MG63 (cell line): ENCODE measurements around the gene SF3B6. TPM values are rescaled to one million over a fixed set of nuclear protein-coding genes. Genes with fewer than 3 reads are reported as not detected.
"Not testable (repeated sequence)": the region's sequence is repeated elsewhere in the genome, so short reads cannot be mapped to it uniquely, and the experiment has no call there.

Source experiments
- DNase-seq: peaks from one replicate; pipeline ENCODE4 v3.0.0-alpha.2; 2020
- H3K27me3 ChIP-seq: fragments of 250-450 bp; sonication (Bioruptor Pico); 2 replicates; pipeline ENCODE4 v1.5.1; 2020; ENCODE audit warnings: mild to moderate bottlenecking, moderate library complexity
- H3K36me3 ChIP-seq: fragments of 250-450 bp; sonication (Bioruptor Pico); 2 replicates; pipeline ENCODE4 v1.5.1; 2020; ENCODE audit warnings: mild to moderate bottlenecking, moderate library complexity
- H3K4me3 ChIP-seq: fragments of 250-450 bp; sonication (Bioruptor Pico); 2 replicates; pipeline ENCODE4 v1.5.1; 2020; ENCODE audit warnings: mild to moderate bottlenecking, moderate library complexity
- H3K9me3 ChIP-seq: fragments of 250-450 bp; sonication (Bioruptor Pico); 2 replicates; pipeline ENCODE4 v1.5.1; 2020; ENCODE audit warnings: mild to moderate bottlenecking, moderate library complexity
- total RNA-seq: library from RNA; depleted of rRNA; stranded (reverse); fragments of >200 nt; shearing (Covaris generic); gene quantifications from 2 replicates; pipeline ENCODE4 v1.2.3, GENCODE V29; 2014; ENCODE audit warnings: low replicate concordance

SF3B6 gene
- total RNA-seq, 1 experiment from 2014 or later: 264 TPM

DNA sequence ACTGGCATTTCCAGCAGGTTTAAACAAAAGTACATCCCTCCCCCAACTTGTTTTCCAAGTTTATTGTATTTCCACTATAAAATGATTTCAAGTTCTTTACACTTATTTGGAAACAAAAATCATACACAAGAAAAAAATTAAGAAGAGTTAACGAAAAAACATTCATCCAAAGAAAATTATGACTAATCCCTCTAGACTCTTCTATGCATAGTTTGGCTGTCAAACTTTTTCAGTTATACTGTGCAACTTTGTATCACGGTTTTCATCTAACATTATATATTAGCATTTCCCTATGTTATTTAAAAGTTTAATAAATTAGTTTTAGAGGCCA, 29.6 kb downstream of the SF3B6 start:
- no peaks in the 10 kb centered on the region for H3K27me3 ChIP-seq
- peaks cover 6% of the 10 kb centered on the region for H3K36me3 ChIP-seq
- no peak for DNase-seq
- no peaks in the 10 kb centered on the region for H3K9me3 ChIP-seq
- H3K4me3 ChIP-seq: peak overlapping the region; percentile 78

DNA sequence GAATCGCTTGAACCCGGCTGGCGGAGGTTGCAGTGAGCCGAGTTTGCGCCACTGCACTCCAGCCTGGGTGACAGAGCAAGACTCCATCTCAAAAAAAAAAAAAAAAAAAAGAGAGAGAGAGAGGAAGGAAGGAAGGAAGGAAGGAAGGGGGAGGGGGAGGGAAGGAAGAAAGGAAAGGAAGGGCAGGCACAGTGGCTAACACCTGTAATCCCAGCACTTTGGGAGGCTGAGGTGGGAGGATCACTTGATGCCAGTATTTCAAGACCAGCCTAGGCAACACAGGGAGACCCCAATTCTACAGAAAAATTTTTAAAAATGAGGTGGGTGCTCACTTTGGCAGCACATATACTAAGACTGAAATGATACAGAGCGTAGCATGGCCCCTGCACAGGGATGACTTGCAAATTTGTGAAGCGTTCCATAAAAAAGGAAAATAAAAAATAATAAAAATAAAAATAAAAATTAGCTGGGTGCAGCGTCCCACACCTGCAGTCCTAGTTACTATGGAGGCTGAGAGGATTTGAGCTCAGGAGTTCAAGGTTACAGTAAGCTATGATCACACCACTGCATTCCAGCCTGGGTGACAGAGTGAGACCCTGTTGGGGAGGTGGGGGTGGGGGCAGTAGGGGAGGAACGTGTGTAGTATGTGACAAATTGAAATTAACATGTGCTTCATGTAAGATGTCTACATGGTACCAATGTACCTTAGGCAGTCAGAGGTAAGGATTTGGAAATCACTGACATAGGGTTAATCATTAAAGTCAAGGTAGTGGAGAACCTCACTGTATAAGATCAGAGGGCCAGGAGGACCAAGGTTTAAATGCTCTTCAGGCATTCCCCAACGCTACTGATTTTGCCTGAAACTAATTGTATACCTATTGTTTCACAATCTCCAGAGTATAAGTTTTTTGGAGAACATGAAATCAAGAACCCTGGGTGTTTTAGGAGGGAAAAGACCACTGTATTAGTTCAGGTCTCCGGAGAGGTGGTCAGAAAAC, 30.3 kb downstream of the SF3B6 start:
- H3K4me3 ChIP-seq: peak overlapping the region; percentile 78
- no peak for DNase-seq
- peaks cover 6% of the 10 kb centered on the region for H3K36me3 ChIP-seq
- H3K9me3 ChIP-seq: no peaks in the 10 kb centered on the region
- H3K27me3 ChIP-seq: no peaks in the 10 kb centered on the region

DNA sequence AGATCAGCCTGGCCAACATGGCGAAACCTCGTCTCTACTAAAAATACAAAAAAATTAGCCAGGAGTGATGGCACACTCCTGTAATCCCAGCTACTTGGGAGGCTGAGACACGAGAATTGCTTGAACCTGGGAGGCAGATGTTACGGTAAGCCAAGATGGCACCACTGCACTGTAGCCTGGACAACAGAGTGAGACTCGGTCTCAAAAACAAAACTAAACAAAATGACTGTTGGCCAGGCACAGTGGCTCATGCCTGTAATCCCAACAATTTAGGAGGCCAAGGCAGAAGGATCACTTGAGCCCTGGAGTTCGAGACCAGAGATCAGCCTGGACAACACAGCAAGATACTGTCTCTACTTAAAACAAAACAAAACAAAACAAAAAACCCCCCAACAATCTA, 33.0 kb downstream of the SF3B6 start:
- H3K4me3 ChIP-seq, H3K27me3 ChIP-seq, H3K9me3 ChIP-seq, DNase-seq: not testable (repeated sequence)
- H3K36me3 ChIP-seq: peaks cover 23% of the 10 kb centered on the region

DNA sequence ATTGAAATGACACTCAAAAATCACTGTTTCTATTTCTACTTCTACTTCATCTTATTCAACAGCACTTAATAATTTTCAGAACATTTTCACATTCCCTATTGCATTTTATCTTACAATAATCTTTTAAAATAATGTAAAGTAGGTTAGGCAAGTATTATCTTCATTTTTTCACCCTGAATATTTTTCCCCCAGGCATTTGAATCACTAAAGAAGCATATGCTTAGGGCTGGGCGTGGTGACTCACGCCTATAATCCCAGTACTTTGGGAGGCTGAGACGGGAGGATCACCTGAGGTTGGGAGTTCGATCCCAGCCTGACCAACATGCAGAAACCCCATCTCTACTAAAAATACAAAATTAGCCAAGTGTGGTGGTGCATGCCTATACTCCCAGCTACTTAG, 35.6 kb downstream of the SF3B6 start:
- Histone ChIP-seq H3K9me3 (no peaks in the 10 kb centered on the region), H3K4me3 (no peak overlapping the region), H3K36me3 (peaks cover 33% of the 10 kb centered on the region), H3K27me3 (no peaks in the 10 kb centered on the region)
- no peak for DNase-seq

- no peak for DNase-seq
- Histone ChIP-seq H3K9me3 (no peaks in the 10 kb centered on the region), H3K4me3 (no peak overlapping the region), H3K36me3 (peaks cover 30% of the 10 kb centered on the region), H3K27me3 (no peaks in the 10 kb centered on the region)
These were observed 37.2 kb downstream of the SF3B6 start for GRCh38 chr2:24038786-24039499.

- Histone ChIP-seq H3K27me3 (no peaks in the 10 kb centered on the region), H3K4me3 (no peak overlapping the region), H3K36me3 (peaks cover 34% of the 10 kb centered on the region), H3K9me3 (no peaks in the 10 kb centered on the region)
- DNase-seq: no peak
These were observed 49.9 kb downstream of the SF3B6 start for GRCh38 chr2:24026233-24026632.

- H3K9me3 ChIP-seq: no peaks in the 10 kb centered on the region
- no peak for DNase-seq
- H3K27me3 ChIP-seq: no peaks in the 10 kb centered on the region
- H3K36me3 ChIP-seq: peaks cover 28% of the 10 kb centered on the region
- no peak overlapping the region for H3K4me3 ChIP-seq
These were observed 51.0 kb downstream of the SF3B6 start for GRCh38 chr2:24024996-24025663.

DNA sequence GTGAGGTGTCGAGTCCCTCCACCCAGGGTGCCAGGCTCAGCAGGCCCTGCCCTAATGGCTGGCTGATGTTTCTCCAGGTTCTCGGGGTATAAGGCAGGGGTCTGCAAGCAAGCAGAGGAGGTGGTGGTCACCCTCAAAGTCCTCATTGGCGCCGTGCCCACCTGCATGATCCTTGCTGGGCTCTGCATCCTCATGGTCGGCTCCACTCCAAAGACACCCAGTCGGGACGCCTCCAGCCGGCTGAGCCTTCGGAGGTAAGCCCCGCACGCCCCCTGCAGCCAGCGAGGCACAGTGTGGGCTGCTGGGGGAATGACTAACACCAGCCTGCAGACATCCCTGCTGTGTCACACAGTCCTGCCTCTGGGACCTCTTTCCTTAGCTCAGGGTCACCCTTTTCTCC, 52.1 kb downstream of the SF3B6 start:
- no peak for DNase-seq
- Histone ChIP-seq H3K27me3 (no peaks in the 10 kb centered on the region), H3K36me3 (peaks cover 17% of the 10 kb centered on the region), H3K9me3 (no peaks in the 10 kb centered on the region), H3K4me3 (no peak overlapping the region)

DNA sequence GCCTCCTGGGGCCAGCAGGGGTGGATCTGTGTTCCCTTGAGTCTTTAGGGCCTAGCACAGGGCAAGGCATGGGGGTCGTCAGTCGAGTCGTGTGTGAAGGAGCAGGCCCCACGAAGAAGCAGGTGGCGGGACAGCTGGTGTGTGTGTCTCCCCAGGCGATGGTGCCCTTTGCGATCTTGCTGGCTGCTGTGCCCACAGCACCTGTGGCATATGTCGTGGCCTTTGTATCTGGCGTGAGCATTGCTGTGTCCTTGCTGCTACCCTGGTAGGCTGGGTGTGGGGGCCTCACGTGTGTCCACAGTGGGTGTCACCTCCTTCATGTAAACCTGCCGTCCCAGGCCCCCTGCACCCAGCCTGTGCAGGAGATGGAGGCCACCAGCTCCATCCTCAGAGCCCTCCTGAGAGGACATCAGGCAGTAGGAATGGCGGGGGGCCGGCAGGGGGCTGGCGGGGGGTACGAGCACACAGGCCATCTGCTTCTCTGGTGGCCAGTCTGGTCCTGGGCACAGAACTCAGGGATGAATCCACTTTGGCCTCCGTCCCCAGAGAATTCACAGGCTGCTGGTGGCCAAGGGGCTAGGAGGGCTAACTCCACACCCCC, 53.1 kb downstream of the SF3B6 start:
- peaks cover 13% of the 10 kb centered on the region for H3K36me3 ChIP-seq
- H3K27me3 ChIP-seq: no peaks in the 10 kb centered on the region
- no peak overlapping the region for H3K4me3 ChIP-seq
- no peak for DNase-seq
- H3K9me3 ChIP-seq: no peaks in the 10 kb centered on the region

DNA sequence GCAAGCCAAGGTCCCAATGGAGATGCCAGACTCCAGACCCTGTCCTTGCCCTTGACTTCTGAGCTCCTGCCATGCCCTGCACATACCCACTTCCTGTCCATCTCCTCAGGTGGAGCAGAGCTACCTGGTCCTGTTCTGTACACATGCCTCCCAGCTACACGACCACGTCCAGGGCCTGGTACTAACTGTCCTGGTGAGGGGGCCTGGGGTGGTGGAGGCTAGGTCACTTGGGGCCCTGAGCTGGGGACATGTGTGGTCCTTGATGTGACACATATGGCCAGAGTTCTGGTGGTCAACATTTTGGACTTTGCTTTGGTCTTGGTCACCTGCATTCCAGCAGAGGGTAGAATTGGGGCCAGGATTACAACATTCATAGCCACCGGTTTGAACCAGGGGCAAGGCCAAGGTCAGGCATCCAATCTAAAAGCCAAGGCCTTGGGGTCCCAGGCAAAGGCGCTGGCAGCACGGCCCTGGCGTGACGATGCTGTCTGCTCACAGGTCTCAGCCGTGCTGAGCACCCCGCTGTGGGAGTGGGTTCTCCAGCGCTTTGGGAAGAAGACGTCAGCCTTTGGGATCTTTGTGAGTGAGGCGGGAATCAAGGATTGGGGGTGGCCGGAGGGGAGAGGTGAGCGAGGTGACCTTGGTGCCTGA, 53.7 kb downstream of the SF3B6 start:
- Histone ChIP-seq H3K36me3 (peaks cover 13% of the 10 kb centered on the region), H3K4me3 (no peak overlapping the region), H3K9me3 (no peaks in the 10 kb centered on the region), H3K27me3 (no peaks in the 10 kb centered on the region)
- no peak for DNase-seq

- peak; percentile 27 for DNase-seq
- Histone ChIP-seq H3K36me3 (peaks cover 9% of the 10 kb centered on the region), H3K9me3 (no peaks in the 10 kb centered on the region), H3K27me3 (no peaks in the 10 kb centered on the region), H3K4me3 (no peak overlapping the region)
These were observed 54.8 kb downstream of the SF3B6 start for GRCh38 chr2:24021122-24021998.

DNA sequence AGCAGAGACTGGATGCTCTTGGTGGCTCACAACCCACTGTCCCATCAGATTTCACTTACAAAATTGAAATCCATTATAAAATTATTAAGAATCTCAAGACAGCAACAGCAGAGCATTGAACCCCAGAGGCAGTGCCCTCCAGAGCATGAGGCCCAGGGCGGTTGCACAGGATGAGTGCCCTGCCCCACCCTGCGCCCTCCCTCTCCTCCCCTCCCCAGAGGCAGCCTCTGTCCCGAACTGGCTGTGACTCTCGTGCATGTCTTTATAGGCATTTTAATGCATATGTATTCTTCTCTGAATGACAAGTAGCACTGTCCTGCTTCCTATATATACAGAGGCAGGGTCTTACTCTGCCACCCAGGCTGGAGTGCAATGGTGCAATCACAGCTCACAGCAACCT, 55.9 kb downstream of the SF3B6 start:
- H3K27me3 ChIP-seq: no peaks in the 10 kb centered on the region
- no peak for DNase-seq
- H3K36me3 ChIP-seq: peaks cover 7% of the 10 kb centered on the region
- H3K9me3 ChIP-seq: no peaks in the 10 kb centered on the region
- no peak overlapping the region for H3K4me3 ChIP-seq

- Histone ChIP-seq H3K4me3 (no peak overlapping the region), H3K27me3 (no peaks in the 10 kb centered on the region), H3K9me3 (no peaks in the 10 kb centered on the region), H3K36me3 (peaks cover 6% of the 10 kb centered on the region)
- no peak for DNase-seq
These were observed 56.4 kb downstream of the SF3B6 start for GRCh38 chr2:24019729-24020128.

DNA sequence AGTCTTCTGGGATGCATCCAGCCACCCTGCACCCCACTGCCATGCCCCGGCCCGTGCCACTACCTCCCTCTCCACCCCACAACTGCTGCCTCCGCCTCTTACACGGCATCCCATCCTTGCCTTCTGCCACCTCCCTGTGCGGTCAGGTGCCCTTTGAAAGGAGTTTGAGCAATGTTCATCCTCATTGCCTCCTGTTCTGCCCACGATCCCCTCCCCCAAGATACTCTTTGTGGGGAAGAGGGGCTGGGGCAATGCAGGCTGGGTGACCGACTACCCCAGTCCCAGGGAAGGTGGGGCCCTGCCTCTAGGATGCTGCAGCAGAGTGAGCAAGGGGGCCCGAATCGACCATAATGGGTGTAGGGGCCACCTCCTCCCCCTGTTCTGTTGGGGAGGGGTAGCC, 57.9 kb downstream of the SF3B6 start:
- Histone ChIP-seq H3K9me3 (no peaks in the 10 kb centered on the region), H3K27me3 (no peaks in the 10 kb centered on the region), H3K4me3 (no peak overlapping the region), H3K36me3 (peaks cover 3% of the 10 kb centered on the region; the same call in 1 of the 2 replicates)
- DNase-seq: no peak

GRCh38 chr2:24017711-24018110, 58.4 kb downstream of the SF3B6 start:
- no peak overlapping the region for H3K4me3 ChIP-seq
- H3K9me3 ChIP-seq: no peaks in the 10 kb centered on the region
- no peak for DNase-seq
- H3K27me3 ChIP-seq: no peaks in the 10 kb centered on the region
- H3K36me3 ChIP-seq: peaks cover 3% of the 10 kb centered on the region; the same call in 1 of the 2 replicates
